ENCODE data around the gene ZBTB7C.

DNA sequence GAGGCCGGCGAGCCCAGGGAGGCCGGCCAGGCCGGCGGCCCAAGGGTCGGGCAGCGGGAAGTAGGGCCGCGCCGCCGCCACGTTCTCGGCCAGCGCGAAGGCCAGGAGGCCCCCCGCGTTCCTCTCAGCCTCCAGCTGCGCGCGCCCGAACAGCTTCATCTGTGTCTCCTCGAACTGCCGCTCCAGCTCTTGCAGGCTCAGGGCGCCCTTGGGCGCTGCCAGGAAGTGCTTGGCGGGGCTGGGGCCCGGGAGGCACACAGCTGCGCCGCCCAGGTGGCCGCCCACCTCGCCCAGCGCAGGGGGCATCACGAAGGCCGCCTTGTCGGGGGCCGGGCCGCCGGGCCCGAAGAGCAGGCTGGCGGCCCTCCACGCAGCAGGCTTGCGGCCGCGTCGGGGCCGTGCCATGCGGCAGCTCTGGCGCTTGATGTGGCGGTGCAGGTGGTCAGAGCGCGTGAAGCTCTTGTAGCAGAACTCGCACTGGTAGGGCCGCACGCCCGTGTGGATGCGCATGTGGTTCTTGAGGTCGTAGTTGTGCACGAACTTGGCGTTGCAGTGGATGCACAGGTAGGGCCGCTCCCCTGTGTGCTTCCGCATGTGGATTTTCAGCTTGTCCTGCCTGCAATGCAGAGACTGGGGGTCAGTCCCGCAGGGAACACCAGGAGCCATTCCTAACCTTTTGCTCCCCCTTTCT is 379.7 kb downstream of the ZBTB7C start:
- TF ChIP-seq EP300 (IDR thresholded peaks at IDR 0.05) (no peak), POLR2AphosphoS2 (conservative IDR thresholded peaks at IDR 0.05; ENCODE audit: low read length) (no peak), SMC3 (IDR thresholded peaks at IDR 0.05) (no peak), JUNB (IDR thresholded peaks at IDR 0.05) (no peak), POLR2A (IDR thresholded peaks at IDR 0.05; ENCODE audit: low read length) (no peak), HDAC2 (IDR thresholded peaks at IDR 0.05) (no peak), TP53 (CRISPR knock-in tag; IDR thresholded peaks at IDR 0.05) (no peak)
- TF ChIP-seq, protein P1, sequence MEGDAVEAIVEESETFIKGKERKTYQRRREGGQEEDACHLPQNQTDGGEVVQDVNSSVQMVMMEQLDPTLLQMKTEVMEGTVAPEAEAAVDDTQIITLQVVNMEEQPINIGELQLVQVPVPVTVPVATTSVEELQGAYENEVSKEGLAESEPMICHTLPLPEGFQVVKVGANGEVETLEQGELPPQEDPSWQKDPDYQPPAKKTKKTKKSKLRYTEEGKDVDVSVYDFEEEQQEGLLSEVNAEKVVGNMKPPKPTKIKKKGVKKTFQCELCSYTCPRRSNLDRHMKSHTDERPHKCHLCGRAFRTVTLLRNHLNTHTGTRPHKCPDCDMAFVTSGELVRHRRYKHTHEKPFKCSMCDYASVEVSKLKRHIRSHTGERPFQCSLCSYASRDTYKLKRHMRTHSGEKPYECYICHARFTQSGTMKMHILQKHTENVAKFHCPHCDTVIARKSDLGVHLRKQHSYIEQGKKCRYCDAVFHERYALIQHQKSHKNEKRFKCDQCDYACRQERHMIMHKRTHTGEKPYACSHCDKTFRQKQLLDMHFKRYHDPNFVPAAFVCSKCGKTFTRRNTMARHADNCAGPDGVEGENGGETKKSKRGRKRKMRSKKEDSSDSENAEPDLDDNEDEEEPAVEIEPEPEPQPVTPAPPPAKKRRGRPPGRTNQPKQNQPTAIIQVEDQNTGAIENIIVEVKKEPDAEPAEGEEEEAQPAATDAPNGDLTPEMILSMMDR (IDR thresholded peaks at IDR 0.05) = no peak
- TF ChIP-seq, protein P2, sequence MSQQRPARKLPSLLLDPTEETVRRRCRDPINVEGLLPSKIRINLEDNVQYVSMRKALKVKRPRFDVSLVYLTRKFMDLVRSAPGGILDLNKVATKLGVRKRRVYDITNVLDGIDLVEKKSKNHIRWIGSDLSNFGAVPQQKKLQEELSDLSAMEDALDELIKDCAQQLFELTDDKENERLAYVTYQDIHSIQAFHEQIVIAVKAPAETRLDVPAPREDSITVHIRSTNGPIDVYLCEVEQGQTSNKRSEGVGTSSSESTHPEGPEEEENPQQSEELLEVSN (IDR thresholded peaks at IDR 0.05; ENCODE audit: borderline replicate concordance, low read depth) = no peak

All from A549 (cell line).